Measurements from ENCODE around the gene SSR4. TPM values are rescaled to one million over a fixed set of nuclear protein-coding genes. Genes with fewer than 3 reads are reported as not detected.

SSR4 gene
- total RNA-seq, 1 experiment from 2014 or later = 179 TPM

DNA sequence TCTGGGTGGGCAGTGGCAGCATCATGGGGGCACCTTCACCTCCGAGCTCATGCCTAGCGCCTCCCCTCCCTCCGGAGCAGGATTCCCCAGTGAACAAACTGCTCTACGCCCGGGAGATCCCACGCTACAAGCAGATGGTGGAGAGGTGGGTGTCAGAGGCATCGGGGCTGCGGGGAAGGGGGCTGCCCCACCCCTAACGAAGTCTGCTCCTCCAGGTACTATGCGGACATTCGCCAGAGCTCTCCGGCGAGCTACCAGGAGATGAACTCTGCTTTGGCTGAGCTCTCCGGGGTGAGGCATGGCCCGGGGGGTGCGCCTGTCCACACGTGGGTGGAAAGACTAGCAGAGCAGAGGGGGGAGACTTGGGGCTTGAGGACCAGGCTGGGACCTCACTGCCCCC, 16.3 kb upstream of the SSR4 start:
- Mint-ChIP-seq H3K4me3 (no peak overlapping the region), H3K36me3 (ENCODE audit: insufficient read depth in 1 of 3, low read depth in 3 of 3) (peaks cover 0 to 5% (median 3%) of the 10 kb centered on the region in 3 experiments; a peak in 5 of 7 replicates), H3K9me3 (peaks cover 26 to 45% of the 10 kb centered on the region in 2 experiments), H3K27ac (no peak overlapping the region), H3K4me1 (peaks cover 4 to 8% of the 10 kb centered on the region in 2 experiments), H3K27me3 (ENCODE audit: low read depth) (peaks cover 2% of the 10 kb centered on the region; the same call in 1 of the 2 replicates)
- Histone ChIP-seq H3K4me1 (ENCODE audit: insufficient read depth, low read length) (no peaks in the 10 kb centered on the region), H3K18ac (ENCODE audit: insufficient read length, low read depth, low read length) (no peak overlapping the region), H2BK15ac (ENCODE audit: low read depth, low read length) (no peak overlapping the region), H3K27me3 (ENCODE audit: insufficient read depth, low read length) (no peaks in the 10 kb centered on the region), H3K27ac (ENCODE audit: insufficient read length, low read depth, low read length) (no peak overlapping the region), H4K91ac (ENCODE audit: insufficient read length, low read depth, low read length) (no peak overlapping the region), H2BK5ac (ENCODE audit: insufficient read length, low read length) (no peak overlapping the region), H2BK20ac (ENCODE audit: low read depth, low read length, poor library complexity, severe bottlenecking) (no peak overlapping the region), H3K79me1 (ENCODE audit: insufficient read depth, low read depth, low read length, poor library complexity, severe bottlenecking) (no peaks in the 10 kb centered on the region), H3K23me2 (ENCODE audit: insufficient read length, low read depth, low read length, poor library complexity, severe bottlenecking) (no peaks in the 10 kb centered on the region), H2AFZ (ENCODE audit: low read length) (no peak overlapping the region), H3K9me3 (ENCODE audit: control insufficient read depth, low read depth, low read length) (no peaks in the 10 kb centered on the region), H2AK5ac (ENCODE audit: insufficient read length, low read length) (no peak overlapping the region), H3K23ac (ENCODE audit: insufficient read length, low read depth, low read length) (no peak overlapping the region), H3K9ac (ENCODE audit: extremely low read depth, insufficient read length, low read length) (no peak overlapping the region), H2BK120ac (ENCODE audit: low read depth, low read length, poor library complexity, severe bottlenecking) (no peak overlapping the region), H3K79me2 (ENCODE audit: insufficient read depth, low read length) (no peaks in the 10 kb centered on the region), H4K20me1 (ENCODE audit: control insufficient read depth, insufficient read depth, insufficient read length) (no peaks in the 10 kb centered on the region), H2BK12ac (ENCODE audit: insufficient read length, low read depth, low read length) (no peak overlapping the region), H3K14ac (ENCODE audit: insufficient read depth, low read length) (no peak overlapping the region), H3K56ac (ENCODE audit: insufficient read length, low read depth, low read length) (no peak overlapping the region), H3T11ph (ENCODE audit: low read length) (no peak overlapping the region), H4K5ac (ENCODE audit: insufficient read length, low read depth, low read length) (no peak overlapping the region), H3K4ac (ENCODE audit: low read depth, low read length) (no peak overlapping the region), H3K4me2 (ENCODE audit: insufficient read depth, insufficient read length, low read length) (no peak overlapping the region), H4K8ac (replicated peaks; ENCODE audit: insufficient read length, low read depth, low read length) (no peak overlapping the region)
- WGBS (ENCODE audit: extremely low coverage, insufficient read length, low lambda C conversion rate) = no CpG with 5 or more reads among the region's 17 CpGs
- TF ChIP-seq, protein P1, sequence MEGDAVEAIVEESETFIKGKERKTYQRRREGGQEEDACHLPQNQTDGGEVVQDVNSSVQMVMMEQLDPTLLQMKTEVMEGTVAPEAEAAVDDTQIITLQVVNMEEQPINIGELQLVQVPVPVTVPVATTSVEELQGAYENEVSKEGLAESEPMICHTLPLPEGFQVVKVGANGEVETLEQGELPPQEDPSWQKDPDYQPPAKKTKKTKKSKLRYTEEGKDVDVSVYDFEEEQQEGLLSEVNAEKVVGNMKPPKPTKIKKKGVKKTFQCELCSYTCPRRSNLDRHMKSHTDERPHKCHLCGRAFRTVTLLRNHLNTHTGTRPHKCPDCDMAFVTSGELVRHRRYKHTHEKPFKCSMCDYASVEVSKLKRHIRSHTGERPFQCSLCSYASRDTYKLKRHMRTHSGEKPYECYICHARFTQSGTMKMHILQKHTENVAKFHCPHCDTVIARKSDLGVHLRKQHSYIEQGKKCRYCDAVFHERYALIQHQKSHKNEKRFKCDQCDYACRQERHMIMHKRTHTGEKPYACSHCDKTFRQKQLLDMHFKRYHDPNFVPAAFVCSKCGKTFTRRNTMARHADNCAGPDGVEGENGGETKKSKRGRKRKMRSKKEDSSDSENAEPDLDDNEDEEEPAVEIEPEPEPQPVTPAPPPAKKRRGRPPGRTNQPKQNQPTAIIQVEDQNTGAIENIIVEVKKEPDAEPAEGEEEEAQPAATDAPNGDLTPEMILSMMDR (conservative IDR thresholded peaks at IDR 0.05) = no peak
- DNase-seq = no peak

Data from H9 (cell line).